Activated CD8-positive, alpha-beta T cell treated with anti-CD3 and anti-CD28 coated beads for 36 hours (primary cell): Measurements from ENCODE around the gene SEMA6B. TPM values are rescaled to one million over a fixed set of nuclear protein-coding genes. Genes with fewer than 3 reads are reported as not detected.
A peak's percentile ranks its signal among the peaks of the same experiment; 100 is the strongest.
"Not testable (repeated sequence)": the region's sequence is repeated elsewhere in the genome, so short reads cannot be mapped to it uniquely, and the experiment has no call there.

ENCODE experiments used
- ATAC-seq: fragments of 200-7000 bp; cut with Tn5 transposase; one replicate; pipeline ENCODE4 v1.10.0; 2021; ENCODE audit warnings: mild to moderate bottlenecking, moderate library complexity
- CTCF ChIA-PET: fragments of 350-600 bp; sonication (Branson Sonifier 250); formaldehyde crosslinking; loops from one replicate; lab custom pipeline; 2021; ENCODE audit warnings: antibody characterized with exemption; lab: Charles Lee
- POLR2A ChIA-PET: fragments of 350-600 bp; sonication (Branson Sonifier 250); formaldehyde crosslinking; loops from one replicate; lab custom pipeline; 2021; ENCODE audit warnings: antibody characterized with exemption; lab: Charles Lee
- DNase-seq: peaks from one replicate; pipeline ENCODE4 v3.0.0-alpha.2; 2020
- H3K27ac Mint-ChIP-seq: one replicate; pipeline ENCODE4 v1.8.0; 2021; ENCODE audit warnings: mild to moderate bottlenecking, mixed read lengths
- H3K27me3 Mint-ChIP-seq: one replicate; pipeline ENCODE4 v1.8.0; 2021; ENCODE audit warnings: mixed read lengths
- H3K36me3 Mint-ChIP-seq: one replicate; pipeline ENCODE4 v1.8.0; 2021; ENCODE audit warnings: low read depth, mixed read lengths
- H3K4me1 Mint-ChIP-seq: one replicate; pipeline ENCODE4 v1.8.0; 2021; ENCODE audit warnings: low read depth, mixed read lengths
- H3K4me3 Mint-ChIP-seq: one replicate; pipeline ENCODE4 v1.8.0; 2021; ENCODE audit warnings: mild to moderate bottlenecking, moderate library complexity, mixed read lengths
- H3K9me3 Mint-ChIP-seq: one replicate; pipeline ENCODE4 v1.8.0; 2021; ENCODE audit warnings: mixed read lengths
- intact Hi-C: fragments of 100-400 bp; cut with micrococcal nuclease; formaldehyde crosslinking; loops from one replicate; pipeline ENCODE4 v1.10.0; 2022
- total RNA-seq, 2 experiments: library from RNA; stranded (reverse); gene quantifications; one replicate each; pipeline ENCODE4 v1.2.3, GENCODE V29; 2021
- TF ChIP-seq, protein P1 (sequence below): fragments of 200-600 bp; IDR thresholded peaks from one replicate; pipeline ENCODE4 v1.8.0; 2022; ENCODE audit warnings: antibody characterized with exemption, mild to moderate bottlenecking

Gene SEMA6B
- total RNA-seq, 2 experiments from 2014 or later = not detected

DNA sequence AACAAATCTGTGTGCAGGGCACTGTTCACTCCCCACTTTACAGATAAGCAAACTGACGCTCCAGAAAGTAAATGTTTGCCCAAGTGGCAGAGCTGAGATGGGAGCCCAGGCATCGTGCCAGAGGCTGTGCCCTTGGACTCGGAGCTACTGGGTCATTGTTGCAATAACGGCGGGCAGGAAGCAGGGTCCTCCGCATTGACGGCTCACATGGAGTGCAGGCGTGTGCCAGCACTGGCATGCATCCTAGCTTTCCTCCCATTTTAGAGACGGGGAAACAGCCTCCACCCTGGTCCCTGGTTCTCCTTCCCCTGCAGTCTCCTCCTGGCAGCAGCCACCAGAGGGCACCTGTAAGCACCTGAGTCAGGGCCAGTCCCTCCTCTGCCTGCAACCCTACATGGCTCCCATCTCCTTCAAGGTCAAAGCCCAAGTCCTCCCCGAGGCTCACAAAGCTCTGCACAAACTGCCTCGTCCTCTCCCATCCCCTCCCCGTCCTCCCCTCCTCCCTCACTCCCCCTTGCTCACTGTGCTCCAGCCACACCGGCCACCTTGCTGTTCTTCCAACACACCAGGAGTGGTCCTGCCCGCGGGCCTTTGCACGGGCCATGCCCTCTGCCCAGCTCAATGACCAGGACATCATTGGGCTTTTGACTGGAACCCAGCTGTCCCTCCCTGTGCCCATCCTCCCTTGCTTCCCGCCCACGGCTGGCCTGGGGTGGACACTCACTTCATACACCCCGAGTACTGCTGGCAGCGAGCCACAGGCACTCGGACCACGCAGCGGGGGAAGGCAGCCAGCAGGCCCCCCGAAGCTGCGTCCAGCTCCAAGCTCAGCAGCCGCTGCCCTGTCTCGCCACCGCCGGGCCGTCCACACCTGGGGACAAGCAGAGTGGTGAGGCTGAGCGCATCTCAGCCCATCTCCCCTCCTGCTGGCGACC, 11.9 kb downstream of the SEMA6B start:
- DNase-seq (peak; percentile 43), ATAC-seq (peak; percentile 58)
- CTCF ChIA-PET = interaction anchor here (0.7 to 1.5 kb wide), 5 partner anchors 12 to 89 kb away, joined by 3 to 6 read pairs (median 4); partner anchors contain the start of gene PLIN5
- intact Hi-C loops = no loop called here
- TF ChIP-seq, protein P1, sequence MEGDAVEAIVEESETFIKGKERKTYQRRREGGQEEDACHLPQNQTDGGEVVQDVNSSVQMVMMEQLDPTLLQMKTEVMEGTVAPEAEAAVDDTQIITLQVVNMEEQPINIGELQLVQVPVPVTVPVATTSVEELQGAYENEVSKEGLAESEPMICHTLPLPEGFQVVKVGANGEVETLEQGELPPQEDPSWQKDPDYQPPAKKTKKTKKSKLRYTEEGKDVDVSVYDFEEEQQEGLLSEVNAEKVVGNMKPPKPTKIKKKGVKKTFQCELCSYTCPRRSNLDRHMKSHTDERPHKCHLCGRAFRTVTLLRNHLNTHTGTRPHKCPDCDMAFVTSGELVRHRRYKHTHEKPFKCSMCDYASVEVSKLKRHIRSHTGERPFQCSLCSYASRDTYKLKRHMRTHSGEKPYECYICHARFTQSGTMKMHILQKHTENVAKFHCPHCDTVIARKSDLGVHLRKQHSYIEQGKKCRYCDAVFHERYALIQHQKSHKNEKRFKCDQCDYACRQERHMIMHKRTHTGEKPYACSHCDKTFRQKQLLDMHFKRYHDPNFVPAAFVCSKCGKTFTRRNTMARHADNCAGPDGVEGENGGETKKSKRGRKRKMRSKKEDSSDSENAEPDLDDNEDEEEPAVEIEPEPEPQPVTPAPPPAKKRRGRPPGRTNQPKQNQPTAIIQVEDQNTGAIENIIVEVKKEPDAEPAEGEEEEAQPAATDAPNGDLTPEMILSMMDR = peak; percentile 34
- no peaks in the 10 kb centered on the region for H3K36me3 Mint-ChIP-seq
- no peak overlapping the region for H3K27ac Mint-ChIP-seq
- no peaks in the 10 kb centered on the region for H3K4me1 Mint-ChIP-seq
- H3K27me3 Mint-ChIP-seq = peaks cover 3% of the 10 kb centered on the region
- H3K4me3 Mint-ChIP-seq = no peak overlapping the region
- H3K9me3 Mint-ChIP-seq = no peaks in the 10 kb centered on the region
- POLR2A ChIA-PET = interaction anchor here (0.6 to 1.1 kb wide), 2 partner anchors 78 to 137 kb away, joined by 3 read pairs; no protein-coding TSS in a partner anchor

DNA sequence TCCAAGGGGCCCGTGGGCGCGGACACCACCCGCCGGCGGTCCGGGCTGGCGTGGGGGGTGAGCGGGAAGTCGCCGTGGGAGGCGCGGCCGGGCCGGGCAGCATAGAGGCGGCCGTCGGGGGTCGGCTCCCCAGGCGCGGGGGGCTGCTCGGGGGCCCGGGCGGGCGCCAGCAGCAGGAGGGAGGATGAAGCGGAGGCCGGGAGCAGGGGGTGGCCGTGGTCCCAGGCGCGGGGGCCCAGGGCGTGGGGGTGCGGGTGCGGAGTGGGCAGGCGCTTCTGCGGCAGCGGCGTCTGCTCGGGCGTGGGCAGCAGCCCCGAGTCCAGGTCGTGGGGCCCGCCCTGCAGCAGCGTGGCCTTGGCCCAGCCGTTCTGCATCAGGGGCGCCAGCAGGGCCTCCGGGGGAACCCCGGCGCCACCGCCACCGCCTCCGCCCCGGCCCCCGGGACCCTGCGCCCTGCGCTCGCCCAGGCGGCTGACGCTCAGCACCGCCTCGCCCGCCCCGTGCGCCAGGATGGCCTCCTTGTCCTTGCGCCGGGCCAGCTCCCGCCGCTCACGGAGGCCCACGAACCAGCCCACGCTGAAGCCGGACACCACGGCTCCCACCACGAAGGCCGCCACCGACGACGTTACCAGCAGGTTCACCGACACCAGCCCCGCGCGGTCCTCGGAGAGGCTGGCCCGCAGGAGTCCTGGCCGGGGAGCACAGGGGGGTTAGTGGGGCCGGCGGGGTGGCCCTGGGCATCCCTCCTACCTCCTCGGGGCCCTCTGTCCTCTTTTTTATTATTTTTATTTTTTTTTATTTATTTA, 15.4 kb downstream of the SEMA6B start:
- TF ChIP-seq, protein P1 = no peak
- CTCF ChIA-PET = interaction anchor here (1.5 kb wide), 1 partner anchor 19 kb away, joined by 9 read pairs; no protein-coding TSS in a partner anchor
- intact Hi-C loops = no loop called here

DNA sequence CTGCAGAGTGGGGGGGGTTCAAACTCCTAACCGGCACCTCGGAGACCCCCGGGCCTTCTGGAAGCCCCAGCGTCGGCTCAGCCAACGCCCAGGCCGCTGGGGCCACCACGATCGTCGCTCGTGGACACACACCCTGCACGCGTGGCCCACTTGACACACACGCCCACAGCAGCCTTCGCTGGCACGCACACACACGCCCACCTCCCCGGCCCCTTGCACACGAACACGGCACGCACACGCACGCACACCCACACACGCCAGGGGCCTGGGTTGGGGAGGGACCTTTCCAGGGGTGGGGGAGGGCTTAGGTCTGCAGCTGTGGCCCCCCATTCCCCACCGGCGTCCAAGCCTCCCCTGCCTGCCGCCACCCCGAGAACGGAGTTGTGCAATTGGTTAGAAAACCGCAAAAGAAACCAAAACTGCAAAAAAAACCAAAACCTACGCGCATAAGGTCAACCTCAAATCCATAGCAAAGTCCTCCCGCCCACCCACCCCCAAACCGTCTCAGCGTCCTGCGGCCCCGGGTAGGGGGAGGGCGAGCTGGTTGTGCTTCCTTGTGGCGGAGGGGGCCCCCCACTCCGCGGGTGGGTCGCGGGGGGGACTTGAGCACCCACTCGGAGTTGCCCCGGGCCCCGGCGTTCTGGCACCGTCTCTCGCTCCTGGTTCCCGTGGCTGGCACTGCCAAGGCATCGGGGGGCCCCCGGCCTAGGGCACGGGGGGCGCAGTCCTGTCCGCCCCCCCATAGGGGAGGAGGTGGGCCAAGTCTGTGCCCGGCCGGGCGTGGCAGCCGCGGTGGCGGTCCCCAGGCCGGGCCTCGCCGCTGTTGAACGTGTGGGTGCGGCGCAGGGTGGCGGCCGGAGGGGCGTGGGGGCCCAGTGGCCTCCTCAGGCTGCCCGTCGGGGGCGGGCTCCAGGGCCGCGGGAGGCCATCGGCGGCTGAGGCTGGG, 16.3 kb downstream of the SEMA6B start:
- no peaks in the 10 kb centered on the region for H3K36me3 Mint-ChIP-seq
- no peak for DNase-seq
- CTCF ChIA-PET = no interaction called here
- H3K4me1 Mint-ChIP-seq = peaks cover 9% of the 10 kb centered on the region
- no peak for ATAC-seq
- TF ChIP-seq, protein P1 = no peak
- H3K27me3 Mint-ChIP-seq = peaks cover 4% of the 10 kb centered on the region
- no peak overlapping the region for H3K4me3 Mint-ChIP-seq
- POLR2A ChIA-PET = no interaction called here
- no peak overlapping the region for H3K27ac Mint-ChIP-seq
- peaks cover 1% of the 10 kb centered on the region for H3K9me3 Mint-ChIP-seq
- intact Hi-C loops = no loop called here

More for the DNA sequence above, 15.4 kb downstream of the SEMA6B start:
- H3K36me3 Mint-ChIP-seq = no peaks in the 10 kb centered on the region
- H3K27me3 Mint-ChIP-seq = peaks cover 3% of the 10 kb centered on the region
- H3K27ac Mint-ChIP-seq = no peak overlapping the region
- H3K4me1 Mint-ChIP-seq = peaks cover 9% of the 10 kb centered on the region
- DNase-seq (no peak), ATAC-seq (no peak)
- POLR2A ChIA-PET = no interaction called here
- no peak overlapping the region for H3K4me3 Mint-ChIP-seq
- H3K9me3 Mint-ChIP-seq = peaks cover 1% of the 10 kb centered on the region

DNA sequence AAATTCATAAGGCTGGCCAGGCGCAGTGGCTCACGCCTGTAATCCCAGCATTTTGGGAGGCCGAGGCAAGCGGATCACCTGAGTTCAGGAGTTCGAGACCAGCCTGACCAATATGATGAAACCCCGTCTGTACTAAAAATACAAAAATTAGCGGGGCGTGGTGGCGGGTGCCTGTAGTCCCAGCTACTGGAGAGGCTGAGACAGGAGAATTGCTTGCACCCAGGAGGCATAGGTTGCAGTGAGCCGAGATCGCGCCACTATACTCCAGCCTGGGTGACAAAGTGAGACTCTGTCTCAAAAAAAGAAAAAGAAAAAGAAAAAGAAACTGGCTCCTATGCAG, 17.7 kb downstream of the SEMA6B start:
- H3K27ac Mint-ChIP-seq, H3K36me3 Mint-ChIP-seq, H3K4me1 Mint-ChIP-seq, H3K9me3 Mint-ChIP-seq, ATAC-seq, H3K4me3 Mint-ChIP-seq, H3K27me3 Mint-ChIP-seq, intact Hi-C loops, POLR2A ChIA-PET, DNase-seq: not testable (repeated sequence)
- CTCF ChIA-PET = interaction anchor here (4.5 kb wide), 1 partner anchor 18 kb away, joined by 28 read pairs; no protein-coding TSS in a partner anchor
